ENCODE data around the gene RASSF9. TPM values are rescaled to one million over a fixed set of nuclear protein-coding genes. Genes with fewer than 3 reads are reported as not detected.

The RASSF9 gene
- not detected for total RNA-seq

- ChIA-PET POLR2A (no interaction called here), CTCF (no interaction called here)
- H3K4me1 Mint-ChIP-seq = no peaks in the 10 kb centered on the region
- no peak within 1 kb of the TSS for H3K4me3 Mint-ChIP-seq
- H3K27me3 Mint-ChIP-seq = no peaks in the 10 kb centered on the region
- no peak within 1 kb of the TSS for H3K27ac Mint-ChIP-seq
- no peaks in the 10 kb centered on the region for H3K9me3 Mint-ChIP-seq
- no peak for DNase-seq
- no peaks in the 10 kb centered on the region for H3K36me3 Mint-ChIP-seq (ENCODE audit: low read depth)
Observed at GRCh38 chr12:85836197-85837090, at the start of gene RASSF9. RASSF9 (minus strand) TSS chr12:85836409; CDS start chr12:85836201, 208 bp downstream.

- no peak for DNase-seq
- no peaks in the 10 kb centered on the region for H3K36me3 Mint-ChIP-seq (ENCODE audit: low read depth)
- H3K27ac Mint-ChIP-seq = no peak overlapping the region
- POLR2A ChIA-PET = no interaction called here
- no peaks in the 10 kb centered on the region for H3K4me1 Mint-ChIP-seq
- no peak overlapping the region for H3K4me3 Mint-ChIP-seq
- H3K27me3 Mint-ChIP-seq = no peaks in the 10 kb centered on the region
- no peaks in the 10 kb centered on the region for H3K9me3 Mint-ChIP-seq
- CTCF ChIA-PET = no interaction called here
Observed at GRCh38 chr12:85883763-85884162, 47.6 kb upstream of the RASSF9 start.

GRCh38 chr12:85877459-85877858 is 41.2 kb upstream of the RASSF9 start:
- ChIA-PET CTCF (no interaction called here), POLR2A (no interaction called here)
- Mint-ChIP-seq H3K36me3 (ENCODE audit: low read depth) (no peaks in the 10 kb centered on the region), H3K27me3 (no peaks in the 10 kb centered on the region), H3K4me1 (no peaks in the 10 kb centered on the region), H3K27ac (no peak overlapping the region), H3K4me3 (no peak overlapping the region), H3K9me3 (no peaks in the 10 kb centered on the region)
- DNase-seq = no peak

GRCh38 chr12:85874031-85874461 is 37.8 kb upstream of the RASSF9 start, which contains the start of gene NTS:
NTS (plus strand) TSS chr12:85874295; CDS start chr12:85874404, 109 bp downstream.
- H3K4me1 Mint-ChIP-seq = no peaks in the 10 kb centered on the region
- no peaks in the 10 kb centered on the region for H3K27me3 Mint-ChIP-seq
- no peaks in the 10 kb centered on the region for H3K36me3 Mint-ChIP-seq (ENCODE audit: low read depth)
- POLR2A ChIA-PET = no interaction called here
- no peak for DNase-seq
- CTCF ChIA-PET = no interaction called here
- no peaks in the 10 kb centered on the region for H3K9me3 Mint-ChIP-seq
- H3K27ac Mint-ChIP-seq = no peak within 1 kb of the TSS
- H3K4me3 Mint-ChIP-seq = no peak within 1 kb of the TSS

GRCh38 chr12:85872497-85873091 is 36.4 kb upstream of the RASSF9 start:
- ChIA-PET POLR2A (no interaction called here), CTCF (interaction anchor here (1.5 to 1.8 kb wide), 2 partner anchors 10 to 404 kb away, joined by 4 to 5 read pairs; no protein-coding TSS in a partner anchor)
- H3K4me3 Mint-ChIP-seq = no peak overlapping the region
- no peaks in the 10 kb centered on the region for H3K9me3 Mint-ChIP-seq
- no peak overlapping the region for H3K27ac Mint-ChIP-seq
- no peaks in the 10 kb centered on the region for H3K4me1 Mint-ChIP-seq
- DNase-seq = no peak
- no peaks in the 10 kb centered on the region for H3K27me3 Mint-ChIP-seq
- no peaks in the 10 kb centered on the region for H3K36me3 Mint-ChIP-seq (ENCODE audit: low read depth)

- POLR2A ChIA-PET = no interaction called here
- no peaks in the 10 kb centered on the region for H3K9me3 Mint-ChIP-seq
- no peaks in the 10 kb centered on the region for H3K4me1 Mint-ChIP-seq
- no peaks in the 10 kb centered on the region for H3K36me3 Mint-ChIP-seq (ENCODE audit: low read depth)
- H3K27me3 Mint-ChIP-seq = no peaks in the 10 kb centered on the region
- CTCF ChIA-PET = interaction anchor here (1.0 to 1.5 kb wide), 4 partner anchors 12 to 442 kb away, joined by 3 to 4 read pairs (median 4); no protein-coding TSS in a partner anchor
- no peak for DNase-seq
- no peak overlapping the region for H3K4me3 Mint-ChIP-seq
- no peak overlapping the region for H3K27ac Mint-ChIP-seq
Observed at GRCh38 chr12:85866986-85867776, 31.0 kb upstream of the RASSF9 start.

- Mint-ChIP-seq H3K9me3 (peaks cover 4% of the 10 kb centered on the region), H3K27ac (no peak overlapping the region), H3K27me3 (no peaks in the 10 kb centered on the region), H3K4me1 (no peaks in the 10 kb centered on the region), H3K4me3 (no peak overlapping the region), H3K36me3 (ENCODE audit: low read depth) (no peaks in the 10 kb centered on the region)
- ChIA-PET CTCF (no interaction called here), POLR2A (no interaction called here)
- no peak for DNase-seq
Observed at GRCh38 chr12:85865890-85866289, 29.7 kb upstream of the RASSF9 start.

- Mint-ChIP-seq H3K27ac (no peak overlapping the region), H3K4me3 (no peak overlapping the region), H3K36me3 (ENCODE audit: low read depth) (no peaks in the 10 kb centered on the region), H3K27me3 (no peaks in the 10 kb centered on the region), H3K4me1 (no peaks in the 10 kb centered on the region), H3K9me3 (peaks cover 8% of the 10 kb centered on the region)
- ChIA-PET POLR2A (no interaction called here), CTCF (no interaction called here)
- DNase-seq = no peak
Observed at GRCh38 chr12:85856966-85857365, 20.8 kb upstream of the RASSF9 start.

GRCh38 chr12:85855305-85855704 is 19.1 kb upstream of the RASSF9 start:
- POLR2A ChIA-PET = no interaction called here
- Mint-ChIP-seq H3K9me3 (peaks cover 2% of the 10 kb centered on the region), H3K36me3 (ENCODE audit: low read depth) (no peaks in the 10 kb centered on the region), H3K4me1 (no peaks in the 10 kb centered on the region), H3K27ac (no peak overlapping the region), H3K27me3 (no peaks in the 10 kb centered on the region), H3K4me3 (no peak overlapping the region)
- CTCF ChIA-PET = interaction anchor here (1.3 kb wide), 1 partner anchor 12 kb away, joined by 4 read pairs; no protein-coding TSS in a partner anchor
- no peak for DNase-seq

GRCh38 chr12:85849344-85849743 is 13.1 kb upstream of the RASSF9 start:
- H3K27ac Mint-ChIP-seq = no peak overlapping the region
- no peak overlapping the region for H3K4me3 Mint-ChIP-seq
- ChIA-PET CTCF (no interaction called here), POLR2A (no interaction called here)
- no peaks in the 10 kb centered on the region for H3K27me3 Mint-ChIP-seq
- H3K9me3 Mint-ChIP-seq = no peaks in the 10 kb centered on the region
- no peaks in the 10 kb centered on the region for H3K36me3 Mint-ChIP-seq (ENCODE audit: low read depth)
- no peaks in the 10 kb centered on the region for H3K4me1 Mint-ChIP-seq
- DNase-seq = no peak

- H3K27me3 Mint-ChIP-seq = no peaks in the 10 kb centered on the region
- no peaks in the 10 kb centered on the region for H3K9me3 Mint-ChIP-seq
- no peak for DNase-seq
- no peaks in the 10 kb centered on the region for H3K36me3 Mint-ChIP-seq (ENCODE audit: low read depth)
- POLR2A ChIA-PET = no interaction called here
- no peak overlapping the region for H3K4me3 Mint-ChIP-seq
- H3K4me1 Mint-ChIP-seq = no peaks in the 10 kb centered on the region
- no peak overlapping the region for H3K27ac Mint-ChIP-seq
- CTCF ChIA-PET = no interaction called here
Observed at GRCh38 chr12:85843606-85844310, 7.5 kb upstream of the RASSF9 start.

GRCh38 chr12:85835426-85836196 is 598 bp downstream of the RASSF9 start:
- no peaks in the 10 kb centered on the region for H3K27me3 Mint-ChIP-seq
- H3K4me1 Mint-ChIP-seq = no peaks in the 10 kb centered on the region
- ChIA-PET CTCF (no interaction called here), POLR2A (no interaction called here)
- H3K9me3 Mint-ChIP-seq = no peaks in the 10 kb centered on the region
- no peaks in the 10 kb centered on the region for H3K36me3 Mint-ChIP-seq (ENCODE audit: low read depth)
- H3K4me3 Mint-ChIP-seq = no peak overlapping the region
- no peak for DNase-seq
- H3K27ac Mint-ChIP-seq = no peak overlapping the region

All from activated CD4-positive, alpha-beta memory T cell treated with anti-CD3 and anti-CD28 coated beads, Interleukin-2, amount 10 ng/mL, durations not matched to agents 7 days and 5 days (primary cell).